D721Med (cell line): ENCODE results near the gene FMNL1.

Experiments used
- DNase-seq: peaks from one replicate; pipeline ENCODE4 v3.0.0; 2011; ENCODE audit warnings: low spot score; ENCODE audit not compliant: insufficient read length
- FAIRE-seq: peaks from 2 replicates; lab custom pipeline; 2011; peaks lifted over from hg19 to GRCh38; lab: Jason Lieb, UNC
- CTCF ChIP-seq: IDR thresholded peaks from 2 replicates; pipeline ENCODE4 v1.5.1; 2012; ENCODE audit warnings: mild to moderate bottlenecking, control low read depth; ENCODE audit not compliant: insufficient read depth; ENCODE audit errors: missing control alignments

The FMNL1 gene

GRCh38 chr17:45238155-45238774, 16.6 kb downstream of the FMNL1 start:
- FAIRE-seq, result no peak
- TF ChIP-seq CTCF, result no peak
- DNase-seq, result no peak

GRCh38 chr17:45240905-45241327, 19.2 kb downstream of the FMNL1 start:
- no peak for DNase-seq
- no peak for FAIRE-seq
- no peak for TF ChIP-seq CTCF

- FAIRE-seq (no peak), DNase-seq (peak; percentile 92)
- no peak for TF ChIP-seq CTCF
These were observed 19.8 kb downstream of the FMNL1 start for GRCh38 chr17:45241328-45242028.

- no peak for TF ChIP-seq CTCF
- no peak for DNase-seq
- FAIRE-seq, result no peak
These were observed 20.3 kb downstream of the FMNL1 start for GRCh38 chr17:45242029-45242414.

- no peak for FAIRE-seq
- no peak for TF ChIP-seq CTCF
- no peak for DNase-seq
These were observed 22.1 kb downstream of the FMNL1 start for GRCh38 chr17:45243750-45244149.

- TF ChIP-seq CTCF, result no peak
- no peak for FAIRE-seq
- DNase-seq, result no peak
These were observed 23.3 kb downstream of the FMNL1 start for GRCh38 chr17:45244725-45245656.
